Endothelial cell of umbilical vein (primary cell): ENCODE results near the gene RFFL. TPM values are rescaled to one million over a fixed set of nuclear protein-coding genes. Genes with fewer than 3 reads are reported as not detected.
A peak's percentile ranks its signal among the peaks of the same experiment; 100 is the strongest.

Experiments used
- BruUV-seq: library from RNA; stranded (reverse); fragments of 400-500 nt; replicated peaks from 2 replicates; lab custom pipeline; 2021; lab: Mats Ljungman, UMichigan
- CTCF ChIA-PET: fragments of 300-600, 350-600 bp; sonication (Branson Sonifier 250); formaldehyde crosslinking; loops from one replicate; lab custom pipeline; 2021; ENCODE audit warnings: antibody characterized with exemption, inconsistent platforms; lab: Charles Lee
- POLR2A ChIA-PET: fragments of 300-600, 350-600 bp; sonication (Branson Sonifier 250); formaldehyde crosslinking; loops from one replicate; lab custom pipeline; 2021; ENCODE audit warnings: antibody characterized with exemption, inconsistent platforms; lab: Charles Lee
- DNase-seq: peaks from one replicate; pipeline ENCODE4 v3.0.0-alpha.2; 2011; ENCODE audit warnings: low read depth, low spot score
- FAIRE-seq: peaks from 2 replicates; lab custom pipeline; 2011; peaks lifted over from hg19 to GRCh38; lab: Jason Lieb, UNC
- H2AFZ ChIP-seq: 2 replicates; pipeline ENCODE4 v1.6.0; 2012; ENCODE audit warnings: low read depth, low read length, control low read depth, inconsistent platforms
- H3K27ac ChIP-seq: 2 replicates; pipeline ENCODE4 v1.5.1; 2011; ENCODE audit warnings: low read depth, mild to moderate bottlenecking, control low read depth, low read length, moderate library complexity; ENCODE audit not compliant: insufficient read depth
- H3K27me3 ChIP-seq, 2 experiments: 2 replicates each; pipeline versions ENCODE4 v1.6.0 to v1.6.1; 2011; ENCODE audit warnings: low read length in 2 of 2, mixed read lengths in 1 of 2; ENCODE audit not compliant: control insufficient read depth in 2 of 2, insufficient read depth in 2 of 2
- H3K36me3 ChIP-seq, 2 experiments: 2 replicates in 1 of 2; 3 replicates in 1 of 2; pipeline ENCODE4 v1.5.1; 2011; ENCODE audit warnings: low read length in 2 of 2, mild to moderate bottlenecking in 1 of 2, moderate library complexity in 1 of 2; ENCODE audit not compliant: control insufficient read depth in 2 of 2, insufficient read depth in 2 of 2; ENCODE audit errors: extremely low read depth in 1 of 2
- H3K4me1 ChIP-seq: 3 replicates; pipeline ENCODE4 v1.5.1; 2011; ENCODE audit warnings: mild to moderate bottlenecking, low read length; ENCODE audit not compliant: control insufficient read depth, insufficient read depth; ENCODE audit errors: extremely low read depth
- H3K4me2 ChIP-seq: 2 replicates; pipeline ENCODE4 v1.6.1; 2011; ENCODE audit warnings: low read length, control low read depth, mixed read lengths; ENCODE audit not compliant: insufficient read depth
- H3K4me3 ChIP-seq, 3 experiments: fragments of 200-600 bp in 1 of 3; sonication (generic), shearing (Covaris generic) in 1 of 3; replicated peaks in 1 of 3; 2 replicates each; pipeline ENCODE4 v1.5.1; 2011 to 2016; ENCODE audit warnings: control low read depth in 3 of 3, low read length in 3 of 3, mild to moderate bottlenecking in 2 of 3, inconsistent platforms in 1 of 3, low read depth in 1 of 3, moderate library complexity in 1 of 3; ENCODE audit not compliant: insufficient read depth in 1 of 3
- H3K79me2 ChIP-seq: 2 replicates; pipeline ENCODE4 v1.6.0; 2012; ENCODE audit warnings: low read length, inconsistent platforms; ENCODE audit not compliant: control insufficient read depth, insufficient read depth
- H3K9ac ChIP-seq: replicated peaks from 2 replicates; pipeline ENCODE3; 2011; ENCODE audit warnings: low read length, control low read depth; ENCODE audit not compliant: insufficient read depth; ENCODE audit errors: extremely low read depth
- H3K9me1 ChIP-seq: replicated peaks from 3 replicates; pipeline ENCODE4 v1.6.0; 2011; ENCODE audit warnings: mild to moderate bottlenecking, low read length; ENCODE audit not compliant: control insufficient read depth, insufficient read depth; ENCODE audit errors: extremely low read depth
- H3K9me3 ChIP-seq: replicated peaks from 2 replicates; pipeline ENCODE4 v1.5.1; 2012; ENCODE audit warnings: low read length, inconsistent platforms; ENCODE audit not compliant: control insufficient read depth, insufficient read depth
- H4K20me1 ChIP-seq: replicated peaks from 2 replicates; pipeline ENCODE3; 2011; ENCODE audit warnings: mild to moderate bottlenecking, low read length; ENCODE audit not compliant: control insufficient read depth, insufficient read depth; ENCODE audit errors: extremely low read depth
- EZH2 ChIP-seq: IDR thresholded peaks from 2 replicates; pipeline ENCODE4 v1.6.1; 2012; ENCODE audit warnings: borderline replicate concordance, low read depth, mild to moderate bottlenecking, moderate library complexity, low read length, inconsistent platforms; ENCODE audit not compliant: severe bottlenecking
- FOS ChIP-seq: IDR thresholded peaks from 2 replicates; pipeline ENCODE4 v1.6.1; 2011; ENCODE audit warnings: mild to moderate bottlenecking, low read length, moderate library complexity, borderline replicate concordance; ENCODE audit not compliant: insufficient read depth
- GATA2 ChIP-seq: IDR thresholded peaks from 2 replicates; pipeline ENCODE4 v1.7.0; 2011; ENCODE audit warnings: low read depth, mild to moderate bottlenecking, moderate library complexity, mixed read lengths, low read length; ENCODE audit not compliant: insufficient read length, insufficient read depth
- JUN ChIP-seq: IDR thresholded peaks from 2 replicates; pipeline ENCODE4 v1.6.1; 2011; ENCODE audit warnings: borderline replicate concordance, low read depth; ENCODE audit not compliant: insufficient read length, insufficient read depth
- MYC ChIP-seq: IDR thresholded peaks from one replicate; pipeline ENCODE4 v1.6.1; 2011; ENCODE audit warnings: mild to moderate bottlenecking, low read depth, low read length
- POLR2A ChIP-seq: IDR thresholded peaks from 2 replicates; pipeline ENCODE4 v1.6.1; 2012; ENCODE audit warnings: low read depth, mild to moderate bottlenecking, control low read depth, low read length
- POLR2AphosphoS5 ChIP-seq: IDR thresholded peaks from 2 replicates; pipeline ENCODE4 v1.6.1; 2012; ENCODE audit warnings: low read depth, mild to moderate bottlenecking, control low read depth, low read length, moderate library complexity; ENCODE audit not compliant: insufficient read depth
- dilution Hi-C: fragments of 300-500 bp; cut with MboI; formaldehyde crosslinking; loops from one replicate; pipeline ENCODE4 v1.15.0; 2019; ENCODE audit warnings: low sequenced_read_pairs; ENCODE audit not compliant: extremely low pct_ligation_motif_present
- intact Hi-C: fragments of 100-400 bp; cut with micrococcal nuclease; formaldehyde crosslinking; loops from one replicate; pipeline ENCODE4 v1.10.0; 2022
- polyA plus RNA-seq, 4 experiments: library from polyadenylated mRNA; depleted of rRNA in 3 of 4; stranded (reverse) in 3 of 4; unstranded in 1 of 4; fragments of >200 nt; gene quantifications; 2 replicates each; pipeline versions ENCODE4 v1.2.1 to v1.2.3, GENCODE V29; 2011 to 2012; ENCODE audit warnings: missing spikeins in 1 of 4
- total RNA-seq: library from RNA; stranded (reverse); gene quantifications from 2 replicates; pipeline ENCODE4 v1.2.3, GENCODE V29; 2021
- TF ChIP-seq, protein P1 (sequence below), 2 donors: IDR thresholded peaks; 1 replicate in 1 of 2; 2 replicates in 1 of 2; pipeline ENCODE4 v1.5.1; 2011; ENCODE audit warnings: low read length in 2 of 2, mild to moderate bottlenecking in 2 of 2, moderate library complexity in 2 of 2, control low read depth in 1 of 2, inconsistent platforms in 1 of 2, low read depth in 1 of 2; ENCODE audit not compliant: insufficient read depth in 1 of 2; ENCODE audit errors: extremely low read depth in 1 of 2
- TF ChIP-seq, protein P2 (sequence below): IDR thresholded peaks from 2 replicates; pipeline ENCODE4 v1.6.1; 2011; ENCODE audit not compliant: insufficient read depth, insufficient read length

Gene RFFL
- total and polyA plus RNA-seq, 2 donors (not counting 3 experiments of a cell fraction or from before 2014, with no cell fraction given) = 7.0 to 14.1 TPM

DNA sequence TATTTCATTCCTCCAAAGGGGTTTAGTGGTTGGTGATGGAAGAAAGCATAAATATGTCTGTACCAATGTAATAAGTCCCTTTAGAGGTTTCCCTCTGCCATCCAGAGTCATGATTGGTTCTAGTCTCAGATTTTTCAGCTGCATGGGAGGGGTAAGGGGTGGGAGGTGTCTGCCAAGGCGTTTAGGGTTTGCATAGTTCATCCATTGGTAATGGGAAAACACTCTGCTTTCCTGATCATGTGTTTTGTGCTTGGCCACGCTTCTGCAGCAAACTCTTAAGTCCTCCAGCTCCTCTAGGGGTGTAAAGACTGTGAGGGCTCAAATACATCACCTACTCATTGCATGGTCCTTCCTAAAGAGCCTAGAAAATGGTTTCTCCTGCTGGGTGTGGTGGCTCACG is 53.4 kb downstream of the RFFL start:
- H3K36me3 ChIP-seq = peaks cover 4 to 8% of the 10 kb centered on the region in 2 experiments
- H2AFZ ChIP-seq = no peak overlapping the region
- H3K9me1 ChIP-seq = no peaks in the 10 kb centered on the region
- dilution Hi-C loops = no loop called here
- H3K9ac ChIP-seq = no peak overlapping the region
- H3K9me3 ChIP-seq = no peaks in the 10 kb centered on the region
- peak; percentile 38 for FAIRE-seq
- DNase-seq = no peak
- TF ChIP-seq JUN (no peak), FOS (no peak), POLR2A (no peak), POLR2AphosphoS5 (no peak), GATA2 (no peak), EZH2 (no peak), MYC (no peak)
- TF ChIP-seq, protein P1, sequence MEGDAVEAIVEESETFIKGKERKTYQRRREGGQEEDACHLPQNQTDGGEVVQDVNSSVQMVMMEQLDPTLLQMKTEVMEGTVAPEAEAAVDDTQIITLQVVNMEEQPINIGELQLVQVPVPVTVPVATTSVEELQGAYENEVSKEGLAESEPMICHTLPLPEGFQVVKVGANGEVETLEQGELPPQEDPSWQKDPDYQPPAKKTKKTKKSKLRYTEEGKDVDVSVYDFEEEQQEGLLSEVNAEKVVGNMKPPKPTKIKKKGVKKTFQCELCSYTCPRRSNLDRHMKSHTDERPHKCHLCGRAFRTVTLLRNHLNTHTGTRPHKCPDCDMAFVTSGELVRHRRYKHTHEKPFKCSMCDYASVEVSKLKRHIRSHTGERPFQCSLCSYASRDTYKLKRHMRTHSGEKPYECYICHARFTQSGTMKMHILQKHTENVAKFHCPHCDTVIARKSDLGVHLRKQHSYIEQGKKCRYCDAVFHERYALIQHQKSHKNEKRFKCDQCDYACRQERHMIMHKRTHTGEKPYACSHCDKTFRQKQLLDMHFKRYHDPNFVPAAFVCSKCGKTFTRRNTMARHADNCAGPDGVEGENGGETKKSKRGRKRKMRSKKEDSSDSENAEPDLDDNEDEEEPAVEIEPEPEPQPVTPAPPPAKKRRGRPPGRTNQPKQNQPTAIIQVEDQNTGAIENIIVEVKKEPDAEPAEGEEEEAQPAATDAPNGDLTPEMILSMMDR (IDR thresholded peaks at IDR 0.05; ENCODE audit: extremely low read depth in 1 of 2, insufficient read depth in 1 of 2, low read depth in 1 of 2, low read length in 2 of 2) = no peak
- TF ChIP-seq, protein P2, sequence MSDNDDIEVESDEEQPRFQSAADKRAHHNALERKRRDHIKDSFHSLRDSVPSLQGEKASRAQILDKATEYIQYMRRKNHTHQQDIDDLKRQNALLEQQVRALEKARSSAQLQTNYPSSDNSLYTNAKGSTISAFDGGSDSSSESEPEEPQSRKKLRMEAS = no peak
- no peak overlapping the region for H3K27ac ChIP-seq
- no peak overlapping the region for H3K4me2 ChIP-seq
- no peaks in the 10 kb centered on the region for H4K20me1 ChIP-seq
- POLR2A ChIA-PET = no interaction called here
- no peaks in the 10 kb centered on the region for H3K27me3 ChIP-seq
- CTCF ChIA-PET = no interaction called here
- intact Hi-C loops = no loop called here
- no peaks in the 10 kb centered on the region for H3K4me1 ChIP-seq
- H3K79me2 ChIP-seq = no peaks in the 10 kb centered on the region
- no peak overlapping the region for H3K4me3 ChIP-seq
- BruUV-seq = no TSS peak
